Tibial artery (tissue), 4 donors: ENCODE measurements around the gene NGLY1.

Experiments
- DNase-seq, 2 donors: peaks; one replicate each; pipeline ENCODE4 v3.0.0-alpha.2; 2019
- H3K27ac ChIP-seq, 2 donors: fragments of 200-600 bp; sonication (generic) in 1 of 2; 1 replicate in 1 of 2; 2 replicates in 1 of 2; pipeline ENCODE4 v1.5.1; 2018 to 2019; ENCODE audit warnings: mild to moderate bottlenecking in 1 of 2
- H3K27me3 ChIP-seq, 2 donors: fragments of 200-600 bp; sonication (generic) in 1 of 2; one replicate each; pipeline versions ENCODE4 v1.5.1 to v1.6.0; 2016 to 2019
- H3K36me3 ChIP-seq, 3 donors: fragments of 200-600 bp; sonication (generic) in 2 of 3; one replicate each; pipeline ENCODE4 v1.5.1; 2016 to 2019; ENCODE audit warnings: mild to moderate bottlenecking in 2 of 3
- H3K4me1 ChIP-seq, 4 donors: fragments of 200-600 bp; sonication (generic) in 2 of 4; 1 replicate in 3 of 4; 2 replicates in 1 of 4; pipeline ENCODE4 v1.5.1; 2016 to 2019
- H3K4me3 ChIP-seq, 2 donors: fragments of 200-600 bp; sonication (generic) in 1 of 2; 1 replicate in 1 of 2; 2 replicates in 1 of 2; pipeline ENCODE4 v1.5.1; 2018 to 2019; ENCODE audit warnings: mild to moderate bottlenecking in 2 of 2
- H3K9me3 ChIP-seq, 3 donors: fragments of 200-600 bp; sonication (generic) in 1 of 3; one replicate each; pipeline ENCODE4 v1.5.1; 2016 to 2019
- intact Hi-C: fragments of 100-400 bp; cut with DNase I; formaldehyde crosslinking; loops from one replicate; pipeline ENCODE4 v1.15.0; 2023; ENCODE audit warnings: low total_unique reads
- TF ChIP-seq, protein P1 (sequence below), 2 experiments: fragments of 200-600 bp in 1 of 2; fragments of 450-650 bp in 1 of 2; IDR thresholded peaks; one replicate each; pipeline ENCODE4 v1.5.1; 2017 to 2019; ENCODE audit warnings: antibody characterized with exemption in 2 of 2, mild to moderate bottlenecking in 1 of 2, moderate library complexity in 1 of 2

NGLY1 gene

DNA sequence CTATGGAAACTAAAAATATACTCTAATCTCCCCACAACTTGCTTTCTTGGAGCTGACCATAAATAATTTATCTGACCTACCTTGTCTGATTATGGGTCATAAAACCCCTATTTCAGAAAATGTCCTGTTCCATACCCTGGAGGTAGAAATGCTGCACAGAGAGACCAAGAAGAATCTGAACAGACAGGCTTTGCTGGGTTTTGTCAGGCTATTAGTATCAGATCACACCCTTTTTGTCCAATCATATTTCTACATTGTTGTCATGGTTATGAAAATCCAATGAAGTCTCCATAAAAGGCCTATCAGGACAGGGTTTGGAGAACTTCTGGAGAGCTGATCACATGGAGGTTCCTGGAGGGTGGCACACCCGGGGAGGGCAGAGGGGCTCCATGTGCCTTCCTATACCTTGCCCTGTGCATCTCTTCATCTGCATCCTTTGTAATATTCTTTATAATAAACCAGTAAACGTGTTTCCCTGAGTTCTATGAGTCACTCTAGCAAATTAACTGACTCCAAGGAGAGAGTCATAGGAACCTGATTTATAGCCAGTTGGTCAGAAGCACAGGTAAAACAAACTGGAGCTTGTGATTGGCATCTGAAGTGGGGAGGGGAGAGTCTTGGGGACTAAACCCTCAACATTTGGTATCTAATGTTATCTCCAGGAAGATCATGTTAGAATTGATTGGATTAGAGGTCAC is 58.1 kb downstream of the NGLY1 start:
- intact Hi-C loops, result no loop called here
- DNase-seq, result no peak
- H3K4me3 ChIP-seq, result no peak overlapping the region
- H3K4me1 ChIP-seq, result no peaks in the 10 kb centered on the region
- no peaks in the 10 kb centered on the region for H3K9me3 ChIP-seq
- no peaks in the 10 kb centered on the region for H3K27me3 ChIP-seq
- H3K27ac ChIP-seq, result no peak overlapping the region
- TF ChIP-seq, protein P1, sequence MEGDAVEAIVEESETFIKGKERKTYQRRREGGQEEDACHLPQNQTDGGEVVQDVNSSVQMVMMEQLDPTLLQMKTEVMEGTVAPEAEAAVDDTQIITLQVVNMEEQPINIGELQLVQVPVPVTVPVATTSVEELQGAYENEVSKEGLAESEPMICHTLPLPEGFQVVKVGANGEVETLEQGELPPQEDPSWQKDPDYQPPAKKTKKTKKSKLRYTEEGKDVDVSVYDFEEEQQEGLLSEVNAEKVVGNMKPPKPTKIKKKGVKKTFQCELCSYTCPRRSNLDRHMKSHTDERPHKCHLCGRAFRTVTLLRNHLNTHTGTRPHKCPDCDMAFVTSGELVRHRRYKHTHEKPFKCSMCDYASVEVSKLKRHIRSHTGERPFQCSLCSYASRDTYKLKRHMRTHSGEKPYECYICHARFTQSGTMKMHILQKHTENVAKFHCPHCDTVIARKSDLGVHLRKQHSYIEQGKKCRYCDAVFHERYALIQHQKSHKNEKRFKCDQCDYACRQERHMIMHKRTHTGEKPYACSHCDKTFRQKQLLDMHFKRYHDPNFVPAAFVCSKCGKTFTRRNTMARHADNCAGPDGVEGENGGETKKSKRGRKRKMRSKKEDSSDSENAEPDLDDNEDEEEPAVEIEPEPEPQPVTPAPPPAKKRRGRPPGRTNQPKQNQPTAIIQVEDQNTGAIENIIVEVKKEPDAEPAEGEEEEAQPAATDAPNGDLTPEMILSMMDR (IDR thresholded peaks at IDR 0.05), result no peak
- H3K36me3 ChIP-seq, result peaks cover 0 to 28% (median 24%) of the 10 kb centered on the region in 3 donors

DNA sequence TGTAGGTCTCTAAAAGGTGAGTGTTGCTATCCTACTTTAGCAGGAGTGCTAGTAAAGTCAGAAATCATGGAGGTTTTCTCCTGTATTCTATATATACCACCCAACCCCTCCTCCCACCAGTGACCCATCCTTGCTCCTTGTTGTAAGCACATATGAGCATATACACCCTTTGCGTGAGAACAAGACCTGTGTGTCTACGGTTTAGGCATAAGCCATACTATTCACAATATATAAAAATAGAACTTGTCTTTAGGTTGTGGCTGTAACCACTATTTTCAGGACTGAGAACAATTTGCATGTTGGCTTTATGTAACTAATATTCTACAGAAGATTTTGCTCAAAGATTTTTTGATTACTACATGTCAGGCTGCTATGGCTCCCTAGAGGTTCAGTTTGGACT is 59.4 kb downstream of the NGLY1 start:
- TF ChIP-seq, protein P1 (IDR thresholded peaks at IDR 0.05), result no peak
- Histone ChIP-seq H3K4me1 (no peaks in the 10 kb centered on the region), H3K36me3 (peaks cover 4 to 33% (median 23%) of the 10 kb centered on the region in 3 donors), H3K4me3 (no peak overlapping the region), H3K9me3 (no peaks in the 10 kb centered on the region), H3K27ac (no peak overlapping the region), H3K27me3 (no peaks in the 10 kb centered on the region)
- intact Hi-C loops, result no loop called here
- no peak for DNase-seq

DNA sequence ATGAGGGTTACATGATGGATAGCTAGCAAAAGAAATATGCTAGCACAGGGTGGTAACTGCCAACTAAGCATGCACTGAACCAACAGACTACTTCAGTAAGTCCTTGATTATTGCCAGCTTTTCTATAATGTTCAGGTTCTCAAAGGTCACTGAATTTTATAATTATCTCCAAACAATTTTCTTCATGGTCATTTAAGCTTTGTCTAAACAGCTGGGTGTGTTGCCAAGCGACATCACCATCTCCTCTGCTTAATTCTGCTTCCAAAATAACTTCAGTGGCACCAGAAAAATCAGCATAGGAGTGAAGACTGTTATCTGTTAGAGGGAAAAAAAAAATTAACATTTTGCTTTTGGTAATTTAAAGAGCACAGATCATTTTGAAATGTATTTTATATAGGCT is 63.9 kb downstream of the NGLY1 start:
- TF ChIP-seq, protein P1 (IDR thresholded peaks at IDR 0.05), result no peak
- H3K27ac ChIP-seq, result no peak overlapping the region
- H3K27me3 ChIP-seq, result no peaks in the 10 kb centered on the region
- H3K9me3 ChIP-seq, result no peaks in the 10 kb centered on the region
- H3K36me3 ChIP-seq, result peaks cover 3 to 13% (median 4%) of the 10 kb centered on the region in 3 donors
- intact Hi-C loops, result no loop called here
- DNase-seq, result no peak
- no peaks in the 10 kb centered on the region for H3K4me1 ChIP-seq
- no peak overlapping the region for H3K4me3 ChIP-seq

DNA sequence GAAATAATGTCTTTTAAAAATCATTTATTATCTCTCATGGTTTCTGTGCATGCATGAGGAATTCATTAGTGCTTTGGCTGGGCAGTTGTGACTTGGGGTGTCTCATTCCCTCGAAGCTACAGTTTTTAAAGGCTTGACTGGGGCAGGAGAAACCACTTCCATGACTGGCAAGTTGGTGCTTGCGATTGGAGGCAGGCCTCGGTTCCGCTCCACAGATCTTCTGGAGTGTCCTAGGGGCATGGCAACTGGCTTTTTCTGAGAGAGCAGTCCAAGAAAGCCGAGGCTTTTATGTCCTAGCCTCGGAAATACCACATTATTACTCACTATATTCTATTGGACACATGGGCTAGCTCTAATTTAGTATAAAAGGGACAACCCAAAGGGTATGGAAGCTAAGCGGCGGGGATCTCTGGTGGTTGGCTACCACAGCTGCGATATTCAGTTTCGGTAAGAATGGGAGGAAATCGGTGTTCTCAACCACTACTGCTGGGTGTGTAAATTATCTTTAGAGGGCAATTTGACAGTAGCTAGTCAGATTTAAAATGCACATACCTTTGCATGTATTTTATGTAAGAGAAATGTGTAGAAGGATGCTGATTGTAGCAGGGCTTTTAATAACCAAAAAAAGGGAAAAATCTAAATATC is 69.8 kb downstream of the NGLY1 start:
- Histone ChIP-seq H3K27me3 (no peaks in the 10 kb centered on the region), H3K36me3 (peaks cover 0 to 8% (median 0%) of the 10 kb centered on the region in 3 donors), H3K27ac (no peak overlapping the region), H3K4me3 (no peak overlapping the region), H3K4me1 (no peaks in the 10 kb centered on the region), H3K9me3 (no peaks in the 10 kb centered on the region)
- TF ChIP-seq, protein P1 (IDR thresholded peaks at IDR 0.05), result no peak
- no peak for DNase-seq
- intact Hi-C loops, result no loop called here

DNA sequence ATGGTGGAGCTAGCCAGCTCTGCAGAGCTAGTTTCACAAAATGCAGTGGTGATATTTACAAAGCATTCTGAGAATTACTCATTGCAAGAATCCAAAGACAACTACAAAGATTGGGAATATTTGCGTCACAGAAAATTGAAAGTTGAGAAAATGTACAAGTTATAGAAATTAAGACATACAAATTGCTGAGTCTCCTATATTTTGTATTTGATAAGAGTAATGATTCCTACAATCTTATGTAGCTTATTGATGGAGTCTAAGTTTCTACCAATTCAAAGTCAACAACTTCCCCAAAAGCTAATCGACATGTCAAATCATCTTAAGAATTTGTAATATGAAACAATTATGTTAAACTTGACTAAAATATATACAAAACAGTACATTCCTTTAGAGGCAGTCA is 72.2 kb downstream of the NGLY1 start:
- H3K9me3 ChIP-seq, result no peaks in the 10 kb centered on the region
- TF ChIP-seq, protein P1 (IDR thresholded peaks at IDR 0.05), result no peak
- H3K27ac ChIP-seq, result no peak overlapping the region
- peaks cover 0 to 1% of the 10 kb centered on the region in 2 donors for H3K27me3 ChIP-seq
- no peak overlapping the region for H3K4me3 ChIP-seq
- no peaks in the 10 kb centered on the region for H3K36me3 ChIP-seq
- no peak for DNase-seq
- H3K4me1 ChIP-seq, result no peaks in the 10 kb centered on the region
- intact Hi-C loops, result no loop called here
